ENCODE data around the gene HMCN2. TPM values are rescaled to one million over a fixed set of nuclear protein-coding genes. Genes with fewer than 3 reads are reported as not detected.
"Not testable (repeated sequence)": the region's sequence is repeated elsewhere in the genome, so short reads cannot be mapped to it uniquely, and the experiment has no call there.

Gene HMCN2
- total RNA-seq, 2 donors from 2014 or later, result 4.6 to 6.0 TPM

- intact Hi-C loops (cut with DNase I), result no loop called here
- ATAC-seq, result no peak
Measured at GRCh38 chr9:130429381-130429780, 163.8 kb downstream of the HMCN2 start.

GRCh38 chr9:130429831-130430230 is 164.3 kb downstream of the HMCN2 start:
- intact Hi-C loops (cut with DNase I), result no loop called here
- DNase-seq (no peak), ATAC-seq (no peak)

More at GRCh38 chr9:130429381-130429780, 163.8 kb downstream of the HMCN2 start:
- no peak for DNase-seq

GRCh38 chr9:130430232-130430631 is 164.7 kb downstream of the HMCN2 start:
- DNase-seq (no peak), ATAC-seq (no peak)
- intact Hi-C loops (cut with DNase I), result no loop called here

GRCh38 chr9:130430734-130431535 is 165.4 kb downstream of the HMCN2 start:
- ATAC-seq (no peak), DNase-seq (no peak)
- intact Hi-C loops (cut with DNase I), result no loop called here

GRCh38 chr9:130431536-130432303 is 166.2 kb downstream of the HMCN2 start:
- intact Hi-C loops (cut with DNase I), result no loop called here
- ATAC-seq, result no peak
- DNase-seq, result no peak

- no peak for DNase-seq
- ATAC-seq, result no peak
- intact Hi-C loops (cut with DNase I), result no loop called here
Measured at GRCh38 chr9:130432362-130432761, 166.8 kb downstream of the HMCN2 start.

- ATAC-seq (no peak), DNase-seq (no peak)
- intact Hi-C loops (cut with DNase I), result no loop called here
Measured at GRCh38 chr9:130432796-130433167, 167.2 kb downstream of the HMCN2 start.

- intact Hi-C loops (cut with DNase I), result no loop called here
- peak; percentile 70 for DNase-seq
- peak; percentile 90 to 91 for ATAC-seq
Measured at GRCh38 chr9:130433168-130433946, 167.8 kb downstream of the HMCN2 start.

GRCh38 chr9:130433947-130434262 is 168.3 kb downstream of the HMCN2 start:
- no peak for DNase-seq
- ATAC-seq, result no peak
- intact Hi-C loops (cut with DNase I), result no loop called here

GRCh38 chr9:130434656-130435055 is 169.1 kb downstream of the HMCN2 start:
- ATAC-seq; DNase-seq; intact Hi-C loops (cut with DNase I): not testable (repeated sequence)

- intact Hi-C loops (cut with DNase I), result no loop called here
- DNase-seq (no peak), ATAC-seq (no peak)
Measured at GRCh38 chr9:130437011-130437789, 171.6 kb downstream of the HMCN2 start.

GRCh38 chr9:130438382-130438981 is 172.9 kb downstream of the HMCN2 start:
- ATAC-seq (peak in 1 of 2 donors; percentile 60), DNase-seq (no peak)
- intact Hi-C loops (cut with DNase I), result no loop called here

GRCh38 chr9:130441031-130441430 is 175.5 kb downstream of the HMCN2 start:
- intact Hi-C loops (cut with DNase I), result no loop called here
- DNase-seq (no peak), ATAC-seq (no peak)

- ATAC-seq (no peak), DNase-seq (no peak)
- intact Hi-C loops (cut with DNase I), result no loop called here
Measured at GRCh38 chr9:130442746-130443455, 177.3 kb downstream of the HMCN2 start.

GRCh38 chr9:130443456-130443801 is 177.9 kb downstream of the HMCN2 start:
- ATAC-seq, result no peak
- intact Hi-C loops (cut with DNase I), result no loop called here
- no peak for DNase-seq

GRCh38 chr9:130443840-130444492 is 178.4 kb downstream of the HMCN2 start:
- DNase-seq (no peak), ATAC-seq (no peak)
- intact Hi-C loops (cut with DNase I), result no loop called here

- intact Hi-C loops (cut with DNase I), result no loop called here
- DNase-seq, result peak; percentile 82
Measured at GRCh38 chr9:130444565-130445221, 179.1 kb downstream of the HMCN2 start, which contains the start of gene ASS1. ASS1 (plus strand) TSS chr9:130444961; CDS start chr9:130452229, 7,268 bp downstream.

More at GRCh38 chr9:130444565-130445221, 179.1 kb downstream of the HMCN2 start, which contains the start of gene ASS1:
- ATAC-seq, result peak; percentile 66 to 75

Data from left cardiac atrium (tissue), 4 donors.